Stimulated activated CD4-positive, alpha-beta T cell treated with anti-CD3 and anti-CD28 coated beads, TNF-alpha, amount 100 ng/mL, for 4 hours (primary cell): ENCODE data around the gene ZNF667.

Experiments used
- DNase-seq, 3 experiments: peaks; one replicate each; pipeline ENCODE4 v3.0.0-alpha.2; 2020; ENCODE audit warnings: low read depth in 3 of 3

Gene ZNF667

GRCh38 chr19:56393119-56394012, 83.8 kb downstream of the ZNF667 start, which contains the start of gene ZNF582:
Gene ZNF582 (minus strand): TSS chr19:56393534. CDS start chr19:56391752, 1,782 bp downstream.
- peak; percentile 77 to 87 (median 85) for DNase-seq
